Measurements from ENCODE around the gene HOXD12. TPM values are rescaled to one million over a fixed set of nuclear protein-coding genes. Genes with fewer than 3 reads are reported as not detected.

HOXD12 gene
- total and polyA plus RNA-seq, 2 experiments from 2014 or later, result not detected

DNA sequence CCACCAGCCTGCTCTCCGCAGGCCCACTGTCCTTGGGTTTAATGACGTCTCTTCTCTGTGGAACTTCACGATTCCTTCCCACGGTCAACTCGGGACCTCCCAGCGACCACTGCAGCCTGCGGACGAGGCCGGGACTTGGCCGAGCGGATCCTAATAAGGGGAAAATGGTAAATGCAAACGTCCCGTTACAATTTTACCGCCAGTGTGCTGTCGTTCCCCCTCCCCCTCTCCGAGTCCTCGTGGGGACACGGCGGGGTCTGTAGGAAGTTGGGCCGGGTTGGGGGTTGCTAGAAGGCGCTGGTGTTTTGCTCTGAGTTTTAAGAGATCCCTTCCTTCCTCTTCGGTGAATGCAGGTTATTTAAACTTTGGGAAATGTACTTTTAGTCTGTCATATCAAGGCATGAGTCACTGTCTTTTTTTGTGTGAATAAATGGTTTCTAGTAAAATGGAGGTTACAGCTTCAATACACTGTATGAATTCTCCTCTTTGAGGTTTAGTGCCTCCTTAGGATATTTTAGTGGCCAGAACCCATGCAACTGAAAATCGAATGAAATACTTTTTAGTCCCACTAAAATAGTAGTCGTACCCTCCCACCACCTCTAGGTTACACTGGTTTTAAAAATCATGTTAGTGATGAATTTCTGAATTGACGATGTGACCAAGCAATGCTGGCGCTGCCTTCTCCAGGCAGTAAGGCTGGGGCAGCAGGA is 9.8 kb downstream of the HOXD12 start (continued):
- TF ChIP-seq, protein P1, sequence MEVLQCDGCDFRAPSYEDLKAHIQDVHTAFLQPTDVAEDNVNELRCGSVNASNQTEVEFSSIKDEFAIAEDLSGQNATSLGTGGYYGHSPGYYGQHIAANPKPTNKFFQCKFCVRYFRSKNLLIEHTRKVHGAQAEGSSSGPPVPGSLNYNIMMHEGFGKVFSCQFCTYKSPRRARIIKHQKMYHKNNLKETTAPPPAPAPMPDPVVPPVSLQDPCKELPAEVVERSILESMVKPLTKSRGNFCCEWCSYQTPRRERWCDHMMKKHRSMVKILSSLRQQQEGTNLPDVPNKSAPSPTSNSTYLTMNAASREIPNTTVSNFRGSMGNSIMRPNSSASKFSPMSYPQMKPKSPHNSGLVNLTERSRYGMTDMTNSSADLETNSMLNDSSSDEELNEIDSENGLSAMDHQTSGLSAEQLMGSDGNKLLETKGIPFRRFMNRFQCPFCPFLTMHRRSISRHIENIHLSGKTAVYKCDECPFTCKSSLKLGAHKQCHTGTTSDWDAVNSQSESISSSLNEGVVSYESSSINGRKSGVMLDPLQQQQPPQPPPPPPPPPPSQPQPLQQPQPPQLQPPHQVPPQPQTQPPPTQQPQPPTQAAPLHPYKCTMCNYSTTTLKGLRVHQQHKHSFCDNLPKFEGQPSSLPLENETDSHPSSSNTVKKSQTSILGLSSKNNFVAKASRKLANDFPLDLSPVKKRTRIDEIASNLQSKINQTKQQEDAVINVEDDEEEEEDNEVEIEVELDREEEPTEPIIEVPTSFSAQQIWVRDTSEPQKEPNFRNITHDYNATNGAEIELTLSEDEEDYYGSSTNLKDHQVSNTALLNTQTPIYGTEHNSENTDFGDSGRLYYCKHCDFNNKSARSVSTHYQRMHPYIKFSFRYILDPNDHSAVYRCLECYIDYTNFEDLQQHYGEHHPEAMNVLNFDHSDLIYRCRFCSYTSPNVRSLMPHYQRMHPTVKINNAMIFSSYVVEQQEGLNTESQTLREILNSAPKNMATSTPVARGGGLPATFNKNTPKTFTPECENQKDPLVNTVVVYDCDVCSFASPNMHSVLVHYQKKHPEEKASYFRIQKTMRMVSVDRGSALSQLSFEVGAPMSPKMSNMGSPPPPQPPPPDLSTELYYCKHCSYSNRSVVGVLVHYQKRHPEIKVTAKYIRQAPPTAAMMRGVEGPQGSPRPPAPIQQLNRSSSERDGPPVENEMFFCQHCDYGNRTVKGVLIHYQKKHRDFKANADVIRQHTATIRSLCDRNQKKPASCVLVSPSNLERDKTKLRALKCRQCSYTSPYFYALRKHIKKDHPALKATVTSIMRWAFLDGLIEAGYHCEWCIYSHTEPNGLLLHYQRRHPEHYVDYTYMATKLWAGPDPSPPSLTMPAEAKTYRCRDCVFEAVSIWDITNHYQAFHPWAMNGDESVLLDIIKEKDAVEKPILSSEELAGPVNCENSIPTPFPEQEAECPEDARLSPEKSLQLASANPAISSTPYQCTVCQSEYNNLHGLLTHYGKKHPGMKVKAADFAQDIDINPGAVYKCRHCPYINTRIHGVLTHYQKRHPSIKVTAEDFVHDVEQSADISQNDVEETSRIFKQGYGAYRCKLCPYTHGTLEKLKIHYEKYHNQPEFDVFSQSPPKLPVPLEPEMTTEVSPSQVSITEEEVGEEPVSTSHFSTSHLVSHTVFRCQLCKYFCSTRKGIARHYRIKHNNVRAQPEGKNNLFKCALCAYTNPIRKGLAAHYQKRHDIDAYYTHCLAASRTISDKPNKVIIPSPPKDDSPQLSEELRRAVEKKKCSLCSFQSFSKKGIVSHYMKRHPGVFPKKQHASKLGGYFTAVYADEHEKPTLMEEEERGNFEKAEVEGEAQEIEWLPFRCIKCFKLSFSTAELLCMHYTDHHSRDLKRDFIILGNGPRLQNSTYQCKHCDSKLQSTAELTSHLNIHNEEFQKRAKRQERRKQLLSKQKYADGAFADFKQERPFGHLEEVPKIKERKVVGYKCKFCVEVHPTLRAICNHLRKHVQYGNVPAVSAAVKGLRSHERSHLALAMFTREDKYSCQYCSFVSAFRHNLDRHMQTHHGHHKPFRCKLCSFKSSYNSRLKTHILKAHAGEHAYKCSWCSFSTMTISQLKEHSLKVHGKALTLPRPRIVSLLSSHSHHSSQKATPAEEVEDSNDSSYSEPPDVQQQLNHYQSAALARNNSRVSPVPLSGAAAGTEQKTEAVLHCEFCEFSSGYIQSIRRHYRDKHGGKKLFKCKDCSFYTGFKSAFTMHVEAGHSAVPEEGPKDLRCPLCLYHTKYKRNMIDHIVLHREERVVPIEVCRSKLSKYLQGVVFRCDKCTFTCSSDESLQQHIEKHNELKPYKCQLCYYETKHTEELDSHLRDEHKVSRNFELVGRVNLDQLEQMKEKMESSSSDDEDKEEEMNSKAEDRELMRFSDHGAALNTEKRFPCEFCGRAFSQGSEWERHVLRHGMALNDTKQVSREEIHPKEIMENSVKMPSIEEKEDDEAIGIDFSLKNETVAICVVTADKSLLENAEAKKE (CRISPR knock-in tag; IDR thresholded peaks at IDR 0.05), result no peak
- TF ChIP-seq POLR2AphosphoS5 (IDR thresholded peaks at IDR 0.05; ENCODE audit: low read depth), result no peak

DNA sequence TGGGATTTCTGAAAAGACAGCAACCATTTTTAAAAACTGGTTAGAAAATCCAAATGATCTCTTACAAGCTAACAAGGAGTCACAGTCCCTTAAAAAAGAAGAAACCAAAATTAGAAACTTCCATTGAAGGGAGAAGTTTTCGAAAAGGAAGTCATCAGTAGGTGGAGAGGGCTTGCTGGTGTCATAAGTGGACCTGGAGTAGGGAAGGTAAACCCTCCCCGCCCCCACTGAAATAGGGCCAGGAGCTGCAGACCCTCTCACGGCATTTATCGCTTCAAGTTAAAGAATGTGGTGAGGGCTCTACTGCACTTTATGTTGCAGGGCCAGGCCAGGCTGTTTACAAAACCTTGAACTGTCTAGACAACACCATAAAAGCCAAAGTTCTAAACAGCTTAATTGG is 10.4 kb downstream of the HOXD12 start:
- Mint-ChIP-seq H3K27me3 (ENCODE audit: insufficient read depth, low read depth, poor library complexity) (peaks cover 94% of the 10 kb centered on the region), H3K36me3 (ENCODE audit: low read depth) (no peaks in the 10 kb centered on the region; the same call in 2 of the 3 replicates), H3K4me3 (no peak overlapping the region), H3K4me1 (peaks cover 22% of the 10 kb centered on the region), H3K9me3 (peaks cover 5% of the 10 kb centered on the region), H3K27ac (no peak overlapping the region)
- no peak overlapping the region for H3K4me3 ChIP-seq
- ATAC-seq (no peak), DNase-seq (ENCODE audit: low spot score) (no peak)
- H4K20me1 ChIP-seq (replicated peaks; ENCODE audit: insufficient read depth), result peaks cover 31% of the 10 kb centered on the region
- H3K27ac ChIP-seq (ENCODE audit: low read depth), result no peak overlapping the region
- no peaks in the 10 kb centered on the region for H3K36me3 ChIP-seq (ENCODE audit: insufficient read depth)
- peaks cover 99% of the 10 kb centered on the region for H3K27me3 ChIP-seq (ENCODE audit: insufficient read depth)
- no peaks in the 10 kb centered on the region for H3K9me2 ChIP-seq (ENCODE audit: insufficient read depth)
- no peaks in the 10 kb centered on the region for H3K79me2 ChIP-seq (replicated peaks; ENCODE audit: insufficient read depth)
- H2AFZ ChIP-seq, result no peak overlapping the region
- no peak for TF ChIP-seq ZNF114 (CRISPR knock-in tag; IDR thresholded peaks at IDR 0.05)
- no peak for TF ChIP-seq NANOG (IDR thresholded peaks at IDR 0.05; ENCODE audit: borderline replicate concordance)
- TF ChIP-seq EZH2 (IDR thresholded peaks at IDR 0.05; ENCODE audit: low read depth, unreplicated experiment), result peak; percentile 60
- no peak overlapping the region for H3K4me2 ChIP-seq
- H3K4me1 ChIP-seq (ENCODE audit: insufficient read depth), result peaks cover 37% of the 10 kb centered on the region
- peaks cover 48% of the 10 kb centered on the region for H3F3A ChIP-seq (replicated peaks; ENCODE audit: low read depth)
